B cell (primary cell): ENCODE measurements around the gene GRK3. TPM values are rescaled to one million over a fixed set of nuclear protein-coding genes. Genes with fewer than 3 reads are reported as not detected.

Source experiments
- ATAC-seq: fragments of 200-7000 bp; cut with Tn5 transposase; one replicate; pipeline ENCODE4 v1.10.0; 2021; ENCODE audit warnings: low read depth, mild to moderate bottlenecking, moderate number of reproducible peaks, moderate library complexity
- CTCF ChIA-PET: fragments of 350-600 bp; sonication (Branson Sonifier 250); formaldehyde crosslinking; loops from one replicate; lab custom pipeline; 2021; ENCODE audit warnings: antibody characterized with exemption, inconsistent platforms; lab: Charles Lee
- POLR2A ChIA-PET: fragments of 350-600 bp; sonication (Branson Sonifier 250); formaldehyde crosslinking; loops from one replicate; lab custom pipeline; 2021; ENCODE audit warnings: antibody characterized with exemption; lab: Charles Lee
- DNase-seq: peaks from one replicate; pipeline ENCODE4 v3.0.0; 2013
- H2AFZ ChIP-seq: 2 replicates; pipeline ENCODE4 v1.6.1; 2012; ENCODE audit warnings: mild to moderate bottlenecking, low read depth, low read length; ENCODE audit not compliant: insufficient read depth, poor library complexity, severe bottlenecking
- H3K27ac ChIP-seq, 2 donors: 1 replicate in 1 of 2; 2 replicates in 1 of 2; pipeline ENCODE4 v1.5.1; 2012 to 2013; ENCODE audit warnings: low read length in 2 of 2, mild to moderate bottlenecking in 2 of 2, moderate library complexity in 1 of 2
- H3K27me3 ChIP-seq, 4 experiments: fragments of 200-600 bp in 1 of 4; sonication (generic) in 1 of 4; replicated peaks in 1 of 4; 1 replicate in 2 of 4; 2 replicates in 2 of 4; pipeline versions ENCODE4 v1.6.1 to v1.7.0; 2013 to 2016; ENCODE audit warnings: low read length in 3 of 4, mild to moderate bottlenecking in 2 of 4, mixed read lengths in 1 of 4, moderate library complexity in 1 of 4; ENCODE audit not compliant: insufficient read depth in 4 of 4, control insufficient read depth in 3 of 4; ENCODE audit errors: control extremely low read depth in 1 of 4
- H3K36me3 ChIP-seq, 2 experiments: replicated peaks in 1 of 2; 1 replicate in 1 of 2; 2 replicates in 1 of 2; pipeline versions ENCODE4 v1.6.1 to v1.7.1; 2013; ENCODE audit warnings: low read length in 1 of 2; ENCODE audit not compliant: insufficient read depth in 2 of 2, control insufficient read depth in 1 of 2; ENCODE audit errors: control extremely low read depth in 1 of 2, extremely low read depth in 1 of 2
- H3K4me1 ChIP-seq, 2 donors: fragments of 200-600 bp in 1 of 2; sonication (generic) in 1 of 2; 1 replicate in 1 of 2; 2 replicates in 1 of 2; pipeline versions ENCODE4 v1.5.1 to v1.6.1; 2013 to 2017; ENCODE audit warnings: low read length in 2 of 2; ENCODE audit not compliant: control insufficient read depth in 2 of 2, insufficient read depth in 2 of 2
- H3K4me2 ChIP-seq: replicated peaks from 2 replicates; pipeline ENCODE3; 2012; ENCODE audit warnings: mild to moderate bottlenecking, low read depth, low read length; ENCODE audit not compliant: poor library complexity, severe bottlenecking
- H3K4me3 ChIP-seq, 5 experiments: fragments of 200-600 bp in 1 of 5; sonication (generic) in 1 of 5; 1 replicate in 3 of 5; 2 replicates in 2 of 5; pipeline versions ENCODE4 v1.5.1 to v1.7.0; 2011 to 2016; ENCODE audit warnings: low read length in 4 of 5, mild to moderate bottlenecking in 4 of 5, low read depth in 2 of 5, control low read depth in 1 of 5, moderate library complexity in 1 of 5; ENCODE audit not compliant: insufficient read depth in 1 of 5; ENCODE audit errors: control extremely low read depth in 1 of 5, extremely low read depth in 1 of 5
- H3K79me2 ChIP-seq: fragments of 200-600 bp; sonication (generic); one replicate; pipeline ENCODE4 v1.6.0; 2016; ENCODE audit warnings: low read length; ENCODE audit not compliant: control insufficient read depth, insufficient read depth
- H3K9ac ChIP-seq: fragments of 200-600 bp; sonication (generic); 2 replicates; pipeline ENCODE4 v1.6.1; 2017; ENCODE audit warnings: mild to moderate bottlenecking, low read length, moderate library complexity
- H3K9me3 ChIP-seq, 3 donors: one replicate each; pipeline versions ENCODE4 v1.6.1 to v1.7.1; 2013; ENCODE audit warnings: low read length in 2 of 3; ENCODE audit not compliant: control insufficient read depth in 2 of 3, insufficient read depth in 1 of 3; ENCODE audit errors: control extremely low read depth in 1 of 3
- H4K20me1 ChIP-seq: 2 replicates; pipeline ENCODE4 v1.6.0; 2012; ENCODE audit warnings: mild to moderate bottlenecking, low read length; ENCODE audit not compliant: insufficient read depth, control insufficient read depth, poor library complexity, severe bottlenecking
- H3K27ac Mint-ChIP-seq: one replicate; pipeline ENCODE4 v1.8.0; 2021; ENCODE audit warnings: mixed read lengths
- H3K27me3 Mint-ChIP-seq: one replicate; pipeline ENCODE4 v1.8.0; 2021; ENCODE audit warnings: mixed read lengths
- H3K4me1 Mint-ChIP-seq: one replicate; pipeline ENCODE4 v1.8.0; 2021; ENCODE audit warnings: mixed read lengths
- H3K4me3 Mint-ChIP-seq: one replicate; pipeline ENCODE4 v1.8.0; 2021; ENCODE audit warnings: mixed read lengths
- H3K9me3 Mint-ChIP-seq: one replicate; pipeline ENCODE4 v1.8.0; 2022; ENCODE audit warnings: mixed read lengths; ENCODE audit not compliant: insufficient read depth
- EZH2 ChIP-seq: IDR thresholded peaks from 2 replicates; pipeline ENCODE4 v1.6.1; 2012; ENCODE audit warnings: borderline replicate concordance, low read depth, mild to moderate bottlenecking, moderate library complexity, low read length; ENCODE audit not compliant: insufficient read depth, poor library complexity, severe bottlenecking
- WGBS: methylation state at CpG from one replicate; pipeline ENCODE4 v1.1.5; 2013; ENCODE audit warnings: missing lambda C conversion rate; ENCODE audit not compliant: insufficient coverage; 5-methylcytosine and 5-hydroxymethylcytosine counted together
- intact Hi-C: fragments of 100-400 bp; cut with micrococcal nuclease; formaldehyde crosslinking; loops from one replicate; pipeline ENCODE4 v1.10.0; 2022
- polyA plus RNA-seq: library from polyadenylated mRNA; depleted of rRNA; stranded (reverse); fragments of >200 nt; gene quantifications from 2 replicates; pipeline ENCODE4 v1.2.3, GENCODE V29; 2012
- total RNA-seq, 2 donors: library from RNA; stranded (reverse); fragments of 120-200 nt in 1 of 2; gene quantifications; 1 replicate in 1 of 2; 2 replicates in 1 of 2; pipeline versions ENCODE4 v1.2.3 to v1.2.4, GENCODE V29; 2013 to 2022
- TF ChIP-seq, protein P1 (sequence below): fragments of 200-600 bp; IDR thresholded peaks from one replicate; pipeline ENCODE4 v1.8.0; 2022; ENCODE audit warnings: antibody characterized with exemption, mild to moderate bottlenecking

GRK3 gene
- total and polyA plus RNA-seq, 2 donors (not counting 1 experiment from before 2014, with no cell fraction given): 17.6 to 61.0 TPM

DNA sequence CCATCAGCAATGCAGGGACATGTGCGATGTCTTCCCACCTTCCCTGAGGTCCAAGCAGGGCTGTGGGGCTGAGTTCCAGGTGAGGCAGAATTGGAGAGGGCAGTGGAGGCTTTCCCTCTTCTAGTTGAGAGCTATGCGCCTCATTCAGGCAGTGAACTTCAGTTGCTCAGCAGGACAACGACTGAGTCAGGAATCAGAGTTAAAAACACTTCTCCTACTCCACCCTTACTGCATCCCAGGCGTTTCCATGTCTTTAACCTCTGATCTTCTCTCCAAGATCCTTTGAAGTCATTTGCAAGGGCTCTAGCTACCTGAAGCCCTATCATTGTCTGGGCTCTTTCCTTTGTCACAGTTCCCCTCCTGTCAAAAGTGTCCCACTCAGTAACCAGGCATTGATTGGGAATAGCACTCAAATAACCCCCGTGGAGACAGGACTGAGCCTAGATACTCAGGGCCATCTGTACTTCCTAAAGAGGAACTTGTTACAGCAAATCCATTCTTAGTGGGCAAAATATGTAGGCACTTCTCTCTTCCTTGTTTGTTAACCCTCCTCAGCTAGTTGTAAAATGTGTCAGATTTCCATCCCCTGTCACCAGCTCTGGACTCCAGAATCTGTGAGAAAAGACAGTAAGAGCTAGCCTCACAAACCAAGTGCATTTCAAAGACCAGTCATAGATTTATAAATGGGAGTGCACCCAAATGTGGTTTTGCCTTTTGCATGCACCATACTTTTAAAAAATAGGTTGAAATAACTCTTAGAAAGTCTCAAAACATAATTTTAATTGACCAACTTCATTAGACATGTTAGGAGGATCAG lies 105.0 kb downstream of the GRK3 start:
- no peaks in the 10 kb centered on the region for H3K27me3 Mint-ChIP-seq
- POLR2A ChIA-PET: no interaction called here
- intact Hi-C loops: no loop called here

DNA sequence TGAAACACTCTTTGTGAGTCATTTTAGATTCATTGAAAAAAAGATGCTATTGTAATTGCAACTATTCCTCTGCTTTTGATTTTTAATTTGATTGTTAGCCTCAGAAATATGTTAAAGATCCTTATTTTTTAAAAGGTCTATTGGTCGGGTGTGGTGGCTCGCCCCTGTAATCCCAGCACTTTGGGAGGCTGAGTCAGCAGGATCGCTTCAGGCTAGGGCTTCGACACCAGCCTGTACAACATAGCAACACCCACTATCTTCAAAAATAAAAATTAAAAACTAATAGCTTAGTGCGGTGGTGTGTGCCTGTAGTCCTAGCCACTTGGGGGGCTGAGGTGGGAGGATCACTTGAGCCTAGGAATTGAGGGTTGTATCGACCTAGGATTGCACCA lies 105.6 kb downstream of the GRK3 start:
- Mint-ChIP-seq H3K27me3 (no peaks in the 10 kb centered on the region), H3K4me1 (peaks cover 9% of the 10 kb centered on the region), H3K4me3 (no peak overlapping the region), H3K27ac (no peak overlapping the region), H3K9me3 (no peaks in the 10 kb centered on the region)
- no peak overlapping the region for H3K27ac ChIP-seq
- no peak for ATAC-seq
- H4K20me1 ChIP-seq: peaks cover 26% of the 10 kb centered on the region
- POLR2A ChIA-PET: no interaction called here
- H3K4me3 ChIP-seq: no peak overlapping the region
- intact Hi-C loops: no loop called here
- H3K36me3 ChIP-seq: peaks cover 0 to 53% of the 10 kb centered on the region in 2 experiments
- CTCF ChIA-PET: no interaction called here
- H3K9ac ChIP-seq: no peak overlapping the region
- no CpG with 5 or more reads among the region's 6 CpGs for WGBS
- H3K27me3 ChIP-seq: no peaks in the 10 kb centered on the region
- H3K4me1 ChIP-seq: peaks cover 5 to 6% of the 10 kb centered on the region in 2 donors
- no peaks in the 10 kb centered on the region for H3K9me3 ChIP-seq
- H3K4me2 ChIP-seq: no peak overlapping the region
- TF ChIP-seq, protein P1, sequence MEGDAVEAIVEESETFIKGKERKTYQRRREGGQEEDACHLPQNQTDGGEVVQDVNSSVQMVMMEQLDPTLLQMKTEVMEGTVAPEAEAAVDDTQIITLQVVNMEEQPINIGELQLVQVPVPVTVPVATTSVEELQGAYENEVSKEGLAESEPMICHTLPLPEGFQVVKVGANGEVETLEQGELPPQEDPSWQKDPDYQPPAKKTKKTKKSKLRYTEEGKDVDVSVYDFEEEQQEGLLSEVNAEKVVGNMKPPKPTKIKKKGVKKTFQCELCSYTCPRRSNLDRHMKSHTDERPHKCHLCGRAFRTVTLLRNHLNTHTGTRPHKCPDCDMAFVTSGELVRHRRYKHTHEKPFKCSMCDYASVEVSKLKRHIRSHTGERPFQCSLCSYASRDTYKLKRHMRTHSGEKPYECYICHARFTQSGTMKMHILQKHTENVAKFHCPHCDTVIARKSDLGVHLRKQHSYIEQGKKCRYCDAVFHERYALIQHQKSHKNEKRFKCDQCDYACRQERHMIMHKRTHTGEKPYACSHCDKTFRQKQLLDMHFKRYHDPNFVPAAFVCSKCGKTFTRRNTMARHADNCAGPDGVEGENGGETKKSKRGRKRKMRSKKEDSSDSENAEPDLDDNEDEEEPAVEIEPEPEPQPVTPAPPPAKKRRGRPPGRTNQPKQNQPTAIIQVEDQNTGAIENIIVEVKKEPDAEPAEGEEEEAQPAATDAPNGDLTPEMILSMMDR: no peak
- TF ChIP-seq EZH2: no peak
- H3K79me2 ChIP-seq: peaks cover 62% of the 10 kb centered on the region
- no peak overlapping the region for H2AFZ ChIP-seq
- DNase-seq: no peak

More for the DNA sequence above, 105.0 kb downstream of the GRK3 start:
- Mint-ChIP-seq H3K4me1 (peaks cover 9% of the 10 kb centered on the region), H3K4me3 (no peak overlapping the region), H3K9me3 (no peaks in the 10 kb centered on the region), H3K27ac (no peak overlapping the region)
- H3K9me3 ChIP-seq: no peaks in the 10 kb centered on the region
- peaks cover 0 to 57% of the 10 kb centered on the region in 2 experiments for H3K36me3 ChIP-seq
- ATAC-seq (no peak), DNase-seq (no peak)
- H3K9ac ChIP-seq: no peak overlapping the region
- CTCF ChIA-PET: no interaction called here
- H3K79me2 ChIP-seq: peaks cover 65% of the 10 kb centered on the region
- H4K20me1 ChIP-seq: peaks cover 28% of the 10 kb centered on the region
- H3K4me1 ChIP-seq: peaks cover 5 to 6% of the 10 kb centered on the region in 2 donors
- no peak overlapping the region for H3K27ac ChIP-seq
- no peak overlapping the region for H2AFZ ChIP-seq
- no peak overlapping the region for H3K4me3 ChIP-seq
- no peaks in the 10 kb centered on the region for H3K27me3 ChIP-seq
- 85% methylated on average over 5 of the region's 5 CpGs for WGBS
- TF ChIP-seq, protein P1: no peak
- TF ChIP-seq EZH2: no peak
- H3K4me2 ChIP-seq: no peak overlapping the region
